ENCODE data around the gene WDR90. TPM values are rescaled to one million over a fixed set of nuclear protein-coding genes. Genes with fewer than 3 reads are reported as not detected.
A peak's percentile ranks its signal among the peaks of the same experiment; 100 is the strongest.

The WDR90 gene
- total RNA-seq, 4 donors from 2014 or later: 7.2 to 26.5 (median 15.8) TPM

DNA sequence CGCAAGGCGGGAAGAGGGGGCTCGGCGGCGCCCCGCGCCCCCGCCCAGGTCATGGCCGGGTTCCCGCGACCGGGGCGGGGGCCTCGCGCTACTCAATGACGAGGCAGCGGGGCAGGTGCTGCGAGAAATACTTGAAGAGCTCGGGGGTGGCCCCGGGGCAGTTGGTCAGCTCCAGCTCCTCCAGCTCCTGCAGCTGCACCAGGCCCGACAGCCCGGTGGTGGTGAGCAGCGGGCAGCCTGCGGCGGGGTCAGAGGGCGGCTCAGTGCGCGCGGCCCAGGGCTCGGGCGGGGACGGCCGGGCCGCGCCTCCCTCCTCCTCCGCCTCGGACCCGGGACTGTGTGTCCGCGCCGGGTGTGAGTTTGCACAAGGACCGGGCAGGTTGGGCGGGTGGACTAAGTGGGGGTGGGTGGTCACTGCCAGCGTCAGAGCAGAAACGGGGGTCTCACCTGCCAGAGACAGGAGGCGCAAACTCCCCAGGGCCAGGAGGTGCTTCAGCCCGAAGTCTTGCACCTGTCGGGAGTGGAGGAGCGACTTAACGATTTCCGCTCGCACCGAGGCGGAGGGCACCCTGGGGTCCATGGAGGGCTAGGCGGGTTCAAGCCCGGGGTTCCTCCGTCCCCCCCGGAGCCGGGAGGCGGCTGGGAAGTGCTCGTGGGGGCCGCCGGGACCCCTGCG, 45.2 kb downstream of the WDR90 start:
- peak overlapping the region; percentile 81 to 90 (median 86) for H3K27ac ChIP-seq

DNA sequence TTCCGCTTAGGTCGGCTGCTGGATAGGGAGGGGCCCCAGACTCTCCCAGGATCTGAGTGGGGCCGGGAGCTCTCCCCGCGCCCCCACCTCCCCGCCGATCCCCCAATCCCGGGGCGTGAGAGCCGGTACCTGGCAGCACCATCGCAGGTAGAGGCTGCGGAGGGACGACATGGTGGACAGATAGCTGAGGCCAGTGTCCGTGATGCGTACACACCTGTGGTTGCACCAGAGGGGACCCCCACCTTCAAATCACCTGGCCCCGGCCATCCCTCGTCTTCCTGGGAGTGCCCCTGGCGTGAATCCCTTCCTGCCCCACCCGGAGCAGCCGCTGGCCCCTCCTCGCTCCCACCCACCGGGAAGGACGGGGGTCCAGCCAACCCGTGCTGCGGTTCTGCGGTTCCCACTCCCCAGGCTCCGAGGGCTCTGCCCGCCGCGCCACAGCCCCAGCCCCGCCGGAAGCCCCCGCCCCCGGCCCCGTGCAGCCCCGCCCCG, 45.7 kb downstream of the WDR90 start:
- Histone ChIP-seq H3K4me1 (peaks cover 25 to 70% (median 42%) of the 10 kb centered on the region in 3 donors), H3K27me3 (peaks cover 0 to 84% (median 18%) of the 10 kb centered on the region in 4 donors), H3K9me3 (no peaks in the 10 kb centered on the region), H3K4me3 (peak overlapping the region; percentile 37 to 66 (median 56)), H3K27ac (peak overlapping the region; percentile 81 to 90 (median 86)), H3K36me3 (no peaks in the 10 kb centered on the region)
- 0% methylated on average over 2 of the region's 37 CpGs; no CpG with 5 or more reads in 1 of the 2 donors for WGBS, 2 donors
- intact Hi-C loops (cut with DNase I): no loop called here
- TF ChIP-seq, protein P1, sequence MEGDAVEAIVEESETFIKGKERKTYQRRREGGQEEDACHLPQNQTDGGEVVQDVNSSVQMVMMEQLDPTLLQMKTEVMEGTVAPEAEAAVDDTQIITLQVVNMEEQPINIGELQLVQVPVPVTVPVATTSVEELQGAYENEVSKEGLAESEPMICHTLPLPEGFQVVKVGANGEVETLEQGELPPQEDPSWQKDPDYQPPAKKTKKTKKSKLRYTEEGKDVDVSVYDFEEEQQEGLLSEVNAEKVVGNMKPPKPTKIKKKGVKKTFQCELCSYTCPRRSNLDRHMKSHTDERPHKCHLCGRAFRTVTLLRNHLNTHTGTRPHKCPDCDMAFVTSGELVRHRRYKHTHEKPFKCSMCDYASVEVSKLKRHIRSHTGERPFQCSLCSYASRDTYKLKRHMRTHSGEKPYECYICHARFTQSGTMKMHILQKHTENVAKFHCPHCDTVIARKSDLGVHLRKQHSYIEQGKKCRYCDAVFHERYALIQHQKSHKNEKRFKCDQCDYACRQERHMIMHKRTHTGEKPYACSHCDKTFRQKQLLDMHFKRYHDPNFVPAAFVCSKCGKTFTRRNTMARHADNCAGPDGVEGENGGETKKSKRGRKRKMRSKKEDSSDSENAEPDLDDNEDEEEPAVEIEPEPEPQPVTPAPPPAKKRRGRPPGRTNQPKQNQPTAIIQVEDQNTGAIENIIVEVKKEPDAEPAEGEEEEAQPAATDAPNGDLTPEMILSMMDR (IDR thresholded peaks at IDR 0.05): no peak
- TF ChIP-seq POLR2A (IDR thresholded peaks at IDR 0.05): peak in 1 of 4 donors; percentile 4
- no peak for DNase-seq

More for the DNA sequence above, 45.2 kb downstream of the WDR90 start:
- Histone ChIP-seq H3K4me1 (peaks cover 31 to 71% (median 47%) of the 10 kb centered on the region in 3 donors), H3K27me3 (peaks cover 0 to 78% (median 18%) of the 10 kb centered on the region in 4 donors), H3K36me3 (no peaks in the 10 kb centered on the region), H3K4me3 (peak overlapping the region; percentile 37 to 66 (median 56)), H3K9me3 (no peaks in the 10 kb centered on the region)
- TF ChIP-seq POLR2A (IDR thresholded peaks at IDR 0.05): no peak
- TF ChIP-seq, protein P1 (IDR thresholded peaks at IDR 0.05): no peak
- intact Hi-C loops (cut with DNase I): no loop called here
- DNase-seq: no peak
- 0% methylated on average over 5 of the region's 64 CpGs; no CpG with 5 or more reads in 1 of the 2 donors for WGBS, 2 donors

GRCh38 chr16:695355-696089, 46.4 kb downstream of the WDR90 start:
- H3K4me1 ChIP-seq: peaks cover 22 to 70% (median 40%) of the 10 kb centered on the region in 3 donors
- TF ChIP-seq, protein P1 (IDR thresholded peaks at IDR 0.05): no peak
- peak in 1 of 4 donors; percentile 32 for TF ChIP-seq POLR2A (IDR thresholded peaks at IDR 0.05)
- DNase-seq: no peak
- no peaks in the 10 kb centered on the region for H3K36me3 ChIP-seq
- intact Hi-C loops (cut with DNase I): no loop called here
- 0 to 5% methylated on average over 1 to 6 of the region's 71 CpGs for WGBS, 2 donors
- peaks cover 0 to 90% (median 24%) of the 10 kb centered on the region in 4 donors for H3K27me3 ChIP-seq
- H3K9me3 ChIP-seq: no peaks in the 10 kb centered on the region
- H3K27ac ChIP-seq: peak overlapping the region; percentile 79 to 90 (median 82)
- peak overlapping the region; percentile 37 to 66 (median 56) for H3K4me3 ChIP-seq

DNA sequence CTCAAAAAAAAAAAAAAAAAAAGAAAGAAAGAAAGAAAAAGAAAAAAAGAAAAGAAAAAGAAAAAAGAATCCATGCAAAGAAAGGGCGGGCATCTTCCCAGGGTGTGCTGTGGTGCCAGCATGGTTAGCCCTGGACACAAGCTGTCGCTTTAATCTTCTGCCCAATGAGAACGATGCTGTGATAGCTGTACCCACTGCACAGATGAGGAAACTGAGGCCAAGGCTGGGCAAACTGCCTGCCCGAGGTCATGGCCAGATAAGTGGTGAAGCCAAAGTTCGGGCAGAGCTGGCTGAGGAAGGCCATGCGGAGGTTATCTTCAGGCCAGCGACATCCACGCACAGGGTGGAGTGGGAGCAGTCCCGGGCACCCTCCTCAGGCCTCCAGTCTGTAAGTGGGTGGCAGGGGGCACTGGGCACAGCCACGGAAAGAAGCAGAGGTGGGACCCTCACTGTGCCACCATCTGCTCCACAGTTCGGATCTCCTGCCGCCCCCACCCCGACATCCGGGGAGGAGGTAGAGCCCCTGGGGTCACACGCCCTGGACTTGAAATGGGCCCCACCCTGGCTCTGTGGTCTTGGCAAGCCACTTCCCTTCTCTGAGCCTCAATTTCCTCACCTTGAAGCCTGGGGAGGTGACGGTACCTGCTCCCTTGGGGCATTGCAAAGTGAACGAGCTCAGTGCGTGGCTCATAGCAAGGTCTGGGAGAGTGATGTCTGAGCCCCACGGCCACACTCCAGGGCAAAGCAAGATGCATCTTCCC, 49.9 kb downstream of the WDR90 start:
- WGBS, 2 donors: 60 to 70% methylated on average over 9 to 10 of the region's 19 CpGs
- intact Hi-C loops (cut with DNase I): no loop called here

More for the DNA sequence above, 49.9 kb downstream of the WDR90 start:
- Histone ChIP-seq H3K36me3 (no peaks in the 10 kb centered on the region), H3K4me1 (peaks cover 20 to 43% (median 34%) of the 10 kb centered on the region in 3 donors), H3K27ac (no peak overlapping the region), H3K27me3 (peaks cover 14 to 100% (median 41%) of the 10 kb centered on the region in 4 donors), H3K9me3 (no peaks in the 10 kb centered on the region), H3K4me3 (no peak overlapping the region)
- TF ChIP-seq POLR2A (IDR thresholded peaks at IDR 0.05): no peak
- TF ChIP-seq, protein P1 (IDR thresholded peaks at IDR 0.05): no peak
- no peak for DNase-seq
